ENCODE data around the gene CTSO. TPM values are rescaled to one million over a fixed set of nuclear protein-coding genes. Genes with fewer than 3 reads are reported as not detected.

The CTSO gene
- total RNA-seq, 1 experiment from 2014 or later, result 0.81 TPM

- no peak overlapping the region for H4K91ac ChIP-seq (ENCODE audit: insufficient read length, low read depth, low read length)
- no peak overlapping the region for H2AK5ac ChIP-seq (ENCODE audit: insufficient read length, low read length)
- no peaks in the 10 kb centered on the region for H3K79me2 ChIP-seq (ENCODE audit: insufficient read depth, low read length)
- no peak overlapping the region for H2BK20ac ChIP-seq (ENCODE audit: low read depth, low read length, poor library complexity, severe bottlenecking)
- H3K4me2 ChIP-seq (ENCODE audit: insufficient read depth, insufficient read length, low read length), result no peak overlapping the region
- no peaks in the 10 kb centered on the region for H3K79me1 ChIP-seq (ENCODE audit: insufficient read depth, low read depth, low read length, poor library complexity, severe bottlenecking)
- H3K23me2 ChIP-seq (ENCODE audit: insufficient read length, low read depth, low read length, poor library complexity, severe bottlenecking), result no peaks in the 10 kb centered on the region
- WGBS (ENCODE audit: extremely low coverage, insufficient read length, low lambda C conversion rate), result no CpG with 5 or more reads among the region's 6 CpGs
- no peak overlapping the region for H2BK5ac ChIP-seq (ENCODE audit: insufficient read length, low read length)
- DNase-seq, result no peak
- Mint-ChIP-seq H3K4me3 (no peak overlapping the region), H3K4me1 (0 out of 4 replicates have a peak, but pooled peaks cover 0 to 3% of the 10 kb centered on the region in 2 experiments), H3K9me3 (no peaks in the 10 kb centered on the region), H3K36me3 (ENCODE audit: insufficient read depth in 1 of 3, low read depth in 3 of 3) (no peaks in the 10 kb centered on the region), H3K27me3 (ENCODE audit: low read depth) (no peaks in the 10 kb centered on the region; the same call in 1 of the 2 replicates), H3K27ac (no peak overlapping the region)
- H2AFZ ChIP-seq (ENCODE audit: low read length), result no peak overlapping the region
- H2BK120ac ChIP-seq (ENCODE audit: low read depth, low read length, poor library complexity, severe bottlenecking), result no peak overlapping the region
- H3K18ac ChIP-seq (ENCODE audit: insufficient read length, low read depth, low read length), result no peak overlapping the region
- TF ChIP-seq, protein P1, sequence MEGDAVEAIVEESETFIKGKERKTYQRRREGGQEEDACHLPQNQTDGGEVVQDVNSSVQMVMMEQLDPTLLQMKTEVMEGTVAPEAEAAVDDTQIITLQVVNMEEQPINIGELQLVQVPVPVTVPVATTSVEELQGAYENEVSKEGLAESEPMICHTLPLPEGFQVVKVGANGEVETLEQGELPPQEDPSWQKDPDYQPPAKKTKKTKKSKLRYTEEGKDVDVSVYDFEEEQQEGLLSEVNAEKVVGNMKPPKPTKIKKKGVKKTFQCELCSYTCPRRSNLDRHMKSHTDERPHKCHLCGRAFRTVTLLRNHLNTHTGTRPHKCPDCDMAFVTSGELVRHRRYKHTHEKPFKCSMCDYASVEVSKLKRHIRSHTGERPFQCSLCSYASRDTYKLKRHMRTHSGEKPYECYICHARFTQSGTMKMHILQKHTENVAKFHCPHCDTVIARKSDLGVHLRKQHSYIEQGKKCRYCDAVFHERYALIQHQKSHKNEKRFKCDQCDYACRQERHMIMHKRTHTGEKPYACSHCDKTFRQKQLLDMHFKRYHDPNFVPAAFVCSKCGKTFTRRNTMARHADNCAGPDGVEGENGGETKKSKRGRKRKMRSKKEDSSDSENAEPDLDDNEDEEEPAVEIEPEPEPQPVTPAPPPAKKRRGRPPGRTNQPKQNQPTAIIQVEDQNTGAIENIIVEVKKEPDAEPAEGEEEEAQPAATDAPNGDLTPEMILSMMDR (conservative IDR thresholded peaks at IDR 0.05), result no peak
- H3K27ac ChIP-seq (ENCODE audit: insufficient read length, low read depth, low read length), result no peak overlapping the region
- H3K9me3 ChIP-seq (ENCODE audit: control insufficient read depth, low read depth, low read length), result no peaks in the 10 kb centered on the region
- no peak overlapping the region for H3K14ac ChIP-seq (ENCODE audit: insufficient read depth, low read length)
- H3K9ac ChIP-seq (ENCODE audit: extremely low read depth, insufficient read length, low read length), result no peak overlapping the region
- no peak overlapping the region for H4K5ac ChIP-seq (ENCODE audit: insufficient read length, low read depth, low read length)
- H2BK12ac ChIP-seq (ENCODE audit: insufficient read length, low read depth, low read length), result no peak overlapping the region
- H4K20me1 ChIP-seq (ENCODE audit: control insufficient read depth, insufficient read depth, insufficient read length), result no peaks in the 10 kb centered on the region
- H3K4ac ChIP-seq (ENCODE audit: low read depth, low read length), result no peak overlapping the region
- H3K27me3 ChIP-seq (ENCODE audit: insufficient read depth, low read length), result no peaks in the 10 kb centered on the region
- no peak overlapping the region for H3K56ac ChIP-seq (ENCODE audit: insufficient read length, low read depth, low read length)
- no peaks in the 10 kb centered on the region for H3K4me1 ChIP-seq (ENCODE audit: insufficient read depth, low read length)
- no peak overlapping the region for H4K8ac ChIP-seq (replicated peaks; ENCODE audit: insufficient read length, low read depth, low read length)
- no peak overlapping the region for H3K23ac ChIP-seq (ENCODE audit: insufficient read length, low read depth, low read length)
- no peak overlapping the region for H2BK15ac ChIP-seq (ENCODE audit: low read depth, low read length)
- H3T11ph ChIP-seq (ENCODE audit: low read length), result no peak overlapping the region
Measured at GRCh38 chr4:155950461-155950860, 3.2 kb downstream of the CTSO start.

Data from H9 (cell line).